Caco-2 (cell line): ENCODE data around the gene OGFOD3. TPM values are rescaled to one million over a fixed set of nuclear protein-coding genes. Genes with fewer than 3 reads are reported as not detected.
A peak's percentile ranks its signal among the peaks of the same experiment; 100 is the strongest.

Source experiments
- BruUV-seq: library from RNA; stranded (reverse); fragments of 400-500 nt; replicated peaks from 2 replicates; lab custom pipeline; 2021; lab: Mats Ljungman, UMichigan
- CTCF ChIA-PET: fragments of 300-600 bp; sonication (Branson Sonifier 250); formaldehyde crosslinking; loops from one replicate; lab custom pipeline; 2022; ENCODE audit warnings: antibody characterized with exemption; lab: Charles Lee
- POLR2A ChIA-PET: fragments of 300-600 bp; sonication (Branson Sonifier 250); formaldehyde crosslinking; loops from one replicate; lab custom pipeline; 2022; ENCODE audit warnings: antibody characterized with exemption; lab: Charles Lee
- DNase-seq, 2 experiments: peaks; one replicate each; pipeline versions ENCODE4 v3.0.0 to v3.0.0-alpha.2; 2020 to 2022
- H3K27me3 ChIP-seq: replicated peaks from 2 replicates; pipeline ENCODE4 v1.6.0; 2011; ENCODE audit warnings: low read length; ENCODE audit not compliant: control insufficient read depth, insufficient read depth
- H3K36me3 ChIP-seq: 2 replicates; pipeline ENCODE4 v1.5.1; 2011; ENCODE audit warnings: low read length; ENCODE audit not compliant: control insufficient read depth, insufficient read depth
- H3K4me1 ChIP-seq: fragments of 250-450 bp; sonication (Bioruptor Pico); 2 replicates; pipeline ENCODE4 v1.5.1; 2020; ENCODE audit warnings: mild to moderate bottlenecking
- H3K4me3 ChIP-seq: 2 replicates; pipeline ENCODE4 v1.5.1; 2011; ENCODE audit warnings: low read depth, mild to moderate bottlenecking, control low read depth, low read length
- H3K9me3 ChIP-seq: fragments of 250-450 bp; sonication (Bioruptor Pico); 2 replicates; pipeline ENCODE4 v1.5.1; 2020; ENCODE audit warnings: mild to moderate bottlenecking, moderate library complexity
- H3K27ac Mint-ChIP-seq: one replicate; pipeline ENCODE4 v1.8.0; 2022; ENCODE audit warnings: mixed read lengths; ENCODE audit not compliant: unreplicated experiment
- H3K27me3 Mint-ChIP-seq: one replicate; pipeline ENCODE4 v1.8.0; 2022; ENCODE audit warnings: mixed read lengths; ENCODE audit not compliant: insufficient read depth, unreplicated experiment
- H3K36me3 Mint-ChIP-seq: one replicate; pipeline ENCODE4 v1.8.0; 2022; ENCODE audit warnings: mild to moderate bottlenecking, mixed read lengths; ENCODE audit not compliant: insufficient read depth, unreplicated experiment
- H3K4me1 Mint-ChIP-seq: one replicate; pipeline ENCODE4 v1.8.0; 2022; ENCODE audit warnings: low read depth, mixed read lengths; ENCODE audit not compliant: unreplicated experiment
- H3K4me3 Mint-ChIP-seq: one replicate; pipeline ENCODE4 v1.8.0; 2022; ENCODE audit warnings: mild to moderate bottlenecking, moderate library complexity, mixed read lengths; ENCODE audit not compliant: unreplicated experiment
- H3K9me3 Mint-ChIP-seq: one replicate; pipeline ENCODE4 v1.8.0; 2022; ENCODE audit warnings: mixed read lengths; ENCODE audit not compliant: unreplicated experiment
- intact Hi-C: fragments of 100-400 bp; cut with micrococcal nuclease; formaldehyde crosslinking; loops from one replicate; pipeline ENCODE4 v1.10.0; 2022; ENCODE audit not compliant: unreplicated experiment
- total RNA-seq: library from RNA; stranded (reverse); gene quantifications from 2 replicates; pipeline ENCODE4 v1.2.3, GENCODE V29; 2022
- TF ChIP-seq, protein P1 (sequence below), 2 experiments: fragments of 200-600 bp in 1 of 2; IDR thresholded peaks; 1 replicate in 1 of 2; 2 replicates in 1 of 2; pipeline versions ENCODE4 v1.5.1 to v1.8.0; 2011 to 2022; ENCODE audit warnings: antibody characterized with exemption in 1 of 2, control low read depth in 1 of 2, inconsistent platforms in 1 of 2, low read depth in 1 of 2, low read length in 1 of 2, mild to moderate bottlenecking in 1 of 2, moderate library complexity in 1 of 2; ENCODE audit not compliant: insufficient read depth in 1 of 2, severe bottlenecking in 1 of 2, unreplicated experiment in 1 of 2

Gene OGFOD3
- total RNA-seq, 1 experiment from 2014 or later = 51.2 TPM

DNA sequence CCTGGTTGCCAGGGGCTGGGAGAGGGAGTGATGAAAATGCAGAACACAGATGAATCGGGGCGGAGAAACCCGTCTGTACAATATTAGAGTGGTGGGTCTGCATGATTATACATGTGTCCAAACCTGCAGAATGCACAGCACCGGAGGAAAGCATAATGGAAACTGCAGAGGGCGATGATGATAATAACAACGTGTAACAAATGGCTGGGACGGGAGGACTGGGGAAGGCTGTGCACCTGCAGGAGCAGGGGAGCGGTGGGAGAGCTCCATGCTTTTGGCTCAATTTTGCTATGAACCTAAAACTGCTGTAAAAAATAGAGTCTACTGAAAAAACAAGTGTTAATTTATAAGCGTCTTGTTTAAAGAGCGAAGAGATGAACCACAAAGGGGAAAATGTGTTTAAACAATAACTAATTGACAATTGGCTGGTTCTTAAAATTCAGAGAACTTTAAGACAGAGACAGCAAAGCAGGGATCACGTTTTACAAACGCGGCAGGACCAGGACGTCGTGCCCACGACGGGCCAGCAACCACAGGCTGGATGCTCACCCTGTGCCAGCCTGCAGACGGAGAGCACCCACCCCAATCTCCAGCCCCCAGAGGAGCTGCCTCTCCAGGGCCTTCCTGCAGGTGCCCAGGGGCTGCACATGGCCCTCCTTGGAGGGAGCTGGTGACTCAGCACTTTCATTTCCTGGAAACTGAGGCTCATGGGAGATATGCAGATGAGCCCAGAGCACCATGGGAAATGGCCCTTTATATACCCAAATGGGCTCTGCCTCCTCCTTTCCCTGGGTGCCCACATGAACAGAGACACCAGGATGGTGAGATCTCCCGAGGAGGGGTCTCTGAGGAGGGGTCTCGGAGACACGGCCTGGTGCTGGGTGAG is 59.7 kb downstream of the OGFOD3 start, which contains the start of gene TEX19:
Gene TEX19, plus strand, starts transcription at position 783 of the 886 bp plus-strand sequence. CDS start 2,904 bp downstream, outside the sequence.
- BruUV-seq = no TSS peak
- peaks cover 35% of the 10 kb centered on the region for H3K4me1 ChIP-seq

GRCh38 chr17:82357394-82357793 is 61.0 kb downstream of the OGFOD3 start:
- BruUV-seq = no TSS peak
- Histone ChIP-seq H3K4me3 (no peak overlapping the region), H3K9me3 (no peaks in the 10 kb centered on the region), H3K4me1 (peaks cover 35% of the 10 kb centered on the region), H3K27me3 (no peaks in the 10 kb centered on the region), H3K36me3 (no peaks in the 10 kb centered on the region)
- TF ChIP-seq, protein P1, sequence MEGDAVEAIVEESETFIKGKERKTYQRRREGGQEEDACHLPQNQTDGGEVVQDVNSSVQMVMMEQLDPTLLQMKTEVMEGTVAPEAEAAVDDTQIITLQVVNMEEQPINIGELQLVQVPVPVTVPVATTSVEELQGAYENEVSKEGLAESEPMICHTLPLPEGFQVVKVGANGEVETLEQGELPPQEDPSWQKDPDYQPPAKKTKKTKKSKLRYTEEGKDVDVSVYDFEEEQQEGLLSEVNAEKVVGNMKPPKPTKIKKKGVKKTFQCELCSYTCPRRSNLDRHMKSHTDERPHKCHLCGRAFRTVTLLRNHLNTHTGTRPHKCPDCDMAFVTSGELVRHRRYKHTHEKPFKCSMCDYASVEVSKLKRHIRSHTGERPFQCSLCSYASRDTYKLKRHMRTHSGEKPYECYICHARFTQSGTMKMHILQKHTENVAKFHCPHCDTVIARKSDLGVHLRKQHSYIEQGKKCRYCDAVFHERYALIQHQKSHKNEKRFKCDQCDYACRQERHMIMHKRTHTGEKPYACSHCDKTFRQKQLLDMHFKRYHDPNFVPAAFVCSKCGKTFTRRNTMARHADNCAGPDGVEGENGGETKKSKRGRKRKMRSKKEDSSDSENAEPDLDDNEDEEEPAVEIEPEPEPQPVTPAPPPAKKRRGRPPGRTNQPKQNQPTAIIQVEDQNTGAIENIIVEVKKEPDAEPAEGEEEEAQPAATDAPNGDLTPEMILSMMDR (IDR thresholded peaks at IDR 0.05; ENCODE audit: insufficient read depth in 1 of 2, low read depth in 1 of 2, low read length in 1 of 2, severe bottlenecking in 1 of 2, unreplicated experiment in 1 of 2) = no peak
- intact Hi-C loops = no loop called here
- Mint-ChIP-seq H3K9me3 (no peaks in the 10 kb centered on the region), H3K4me3 (no peak overlapping the region), H3K27ac (no peak overlapping the region), H3K27me3 (no peaks in the 10 kb centered on the region), H3K4me1 (peaks cover 26% of the 10 kb centered on the region), H3K36me3 (peaks cover 6% of the 10 kb centered on the region)
- no peak for DNase-seq
- ChIA-PET POLR2A (interaction anchor here (0.7 kb wide), 1 partner anchor 9 kb away, joined by 3 read pairs; no protein-coding TSS in a partner anchor), CTCF (interaction anchor here (0.6 to 1.5 kb wide), 5 partner anchors 9 to 121 kb away, joined by 3 to 7 read pairs (median 3); no protein-coding TSS in a partner anchor)

More for the DNA sequence above, 59.7 kb downstream of the OGFOD3 start, which contains the start of gene TEX19:
- ChIA-PET CTCF (interaction anchor here (0.9 to 1.5 kb wide), 3 partner anchors 8 to 80 kb away, joined by 3 to 7 read pairs (median 3); no protein-coding TSS in a partner anchor), POLR2A (interaction anchor here (0.6 kb wide), 1 partner anchor 321 kb away, joined by 3 read pairs; the partner anchor contains the start of gene DCXR)
- H3K4me3 ChIP-seq = no peak within 1 kb of the TSS
- Mint-ChIP-seq H3K9me3 (no peaks in the 10 kb centered on the region), H3K4me1 (peaks cover 26% of the 10 kb centered on the region), H3K27me3 (no peaks in the 10 kb centered on the region), H3K36me3 (peaks cover 6% of the 10 kb centered on the region), H3K4me3 (peak within 1 kb of the TSS; percentile 18), H3K27ac (peak within 1 kb of the TSS; percentile 65)
- no peaks in the 10 kb centered on the region for H3K9me3 ChIP-seq
- intact Hi-C loops = no loop called here
- TF ChIP-seq, protein P1 (IDR thresholded peaks at IDR 0.05; ENCODE audit: insufficient read depth in 1 of 2, low read depth in 1 of 2, low read length in 1 of 2, severe bottlenecking in 1 of 2, unreplicated experiment in 1 of 2) = no peak
- H3K27me3 ChIP-seq = no peaks in the 10 kb centered on the region
- no peaks in the 10 kb centered on the region for H3K36me3 ChIP-seq
- DNase-seq = peak; percentile 58 to 69

DNA sequence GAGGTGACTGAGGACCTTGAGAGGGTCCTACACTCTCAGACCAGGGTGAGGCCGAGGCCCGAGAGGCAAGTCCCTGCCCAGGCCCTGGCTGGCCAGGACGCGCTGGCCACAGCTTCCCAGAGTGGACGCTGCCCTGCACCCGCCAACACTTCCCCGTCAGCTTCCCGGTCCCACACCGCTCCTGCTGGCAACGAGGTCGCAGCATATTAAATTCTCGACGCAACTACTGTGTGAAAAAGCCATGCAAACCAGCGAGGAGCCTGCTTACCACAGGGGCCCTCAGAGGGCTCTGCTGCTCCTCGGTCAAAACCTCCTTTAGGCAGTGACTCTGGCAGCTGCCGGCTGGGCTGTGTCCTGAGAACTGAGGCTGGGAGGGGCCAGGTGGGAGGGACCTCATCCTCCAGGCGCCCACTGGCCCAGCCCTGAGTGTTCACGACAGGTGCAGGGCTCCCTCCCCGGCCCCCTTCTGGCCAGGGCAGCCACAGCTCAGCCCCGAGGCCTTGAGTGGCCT is 61.5 kb downstream of the OGFOD3 start:
- Histone ChIP-seq H3K4me1 (peaks cover 35% of the 10 kb centered on the region), H3K9me3 (no peaks in the 10 kb centered on the region), H3K36me3 (no peaks in the 10 kb centered on the region), H3K27me3 (no peaks in the 10 kb centered on the region), H3K4me3 (no peak overlapping the region)
- intact Hi-C loops = no loop called here
- Mint-ChIP-seq H3K27me3 (no peaks in the 10 kb centered on the region), H3K4me1 (peaks cover 26% of the 10 kb centered on the region), H3K27ac (peak overlapping the region; percentile 80), H3K4me3 (peak overlapping the region; percentile 61), H3K9me3 (no peaks in the 10 kb centered on the region), H3K36me3 (peaks cover 6% of the 10 kb centered on the region)
- TF ChIP-seq, protein P1 (IDR thresholded peaks at IDR 0.05; ENCODE audit: insufficient read depth in 1 of 2, low read depth in 1 of 2, low read length in 1 of 2, severe bottlenecking in 1 of 2, unreplicated experiment in 1 of 2) = peak; percentile 20 to 26
- no TSS peak for BruUV-seq
- POLR2A ChIA-PET = no interaction called here
- CTCF ChIA-PET = interaction anchor here (0.8 to 1.5 kb wide), 4 partner anchors 10 to 121 kb away, joined by 3 to 7 read pairs (median 4); no protein-coding TSS in a partner anchor
- peak; percentile 70 to 72 for DNase-seq
